A549 (cell line): ENCODE results near the gene RXRA. TPM values are rescaled to one million over a fixed set of nuclear protein-coding genes. Genes with fewer than 3 reads are reported as not detected.

Experiments used
- polyA plus RNA-seq, 4 experiments: library from polyadenylated mRNA; depleted of rRNA in 3 of 4; stranded (reverse); fragments of >200 nt; fragmentation: RNase III in 1 of 4; extraction: RNeasy Plus Mini Kit Qiagen cat#74134 plus additional on column Dnase treatment in 1 of 4; gene quantifications; 2 replicates in 3 of 4; 3 replicates in 1 of 4; pipeline ENCODE4 v1.2.3, GENCODE V29; 2011 to 2017
- small RNA-seq, 6 experiments: library from RNA; depleted of rRNA; stranded (forward); fragments of <200 nt; gene quantifications; one replicate each; pipeline ENCODE3, GENCODE V24; 2012

Gene RXRA
- polyA plus RNA-seq, 2 of the 4 experiments (the other 2 are of a cell fraction): 6.6 to 23.9 TPM

Small RNA genes within 50 kb of the gene (small RNA-seq; reads per million reads assigned to genes)
- 0 reads per million in 6 experiments for gene MIR4669

Other genes starting within 250 kb of the RXRA start
- 36.8 and 37.9 TPM in 2 replicates for gene WDR5, start 190.4 kb upstream of the RXRA start, polyA plus RNA-seq (2011; rRNA removed)
- gene WDR5, start 190.4 kb upstream of the RXRA start, polyA plus RNA-seq (2017; fragmentation: RNase III; extraction: RNeasy Plus Mini Kit Qiagen cat#74134 plus additional on column Dnase treatment): 44.3 to 48.7 TPM (median 46.0 TPM) in 3 replicates
- gene RNU6ATAC, start 161.9 kb upstream of the RXRA start, polyA plus RNA-seq (2011; rRNA removed): not detected in 2 replicates
- gene RNU6ATAC, start 161.9 kb upstream of the RXRA start, polyA plus RNA-seq (2017; fragmentation: RNase III; extraction: RNeasy Plus Mini Kit Qiagen cat#74134 plus additional on column Dnase treatment): not detected in 3 replicates